Adrenal gland (tissue), 12 donors: ENCODE results near the gene DKK3. TPM values are rescaled to one million over a fixed set of nuclear protein-coding genes. Genes with fewer than 3 reads are reported as not detected.

Source experiments
- DNase-seq, 7 donors: peaks; one replicate each; pipeline ENCODE4 v3.0.0-alpha.2; 2019 to 2020
- H3K27ac ChIP-seq, 5 donors: fragments of 200-600 bp; sonication (generic) in 4 of 5; 1 replicate in 3 of 5; 2 replicates in 2 of 5; pipeline versions ENCODE4 v1.5.1 to v1.8.0; 2016 to 2020; ENCODE audit warnings: mild to moderate bottlenecking in 1 of 5
- H3K27me3 ChIP-seq: fragments of 200-600 bp; 2 replicates; pipeline ENCODE4 v1.8.0; 2021
- H3K36me3 ChIP-seq, 2 donors: fragments of 200-600 bp; replicated peaks in 1 of 2; 1 replicate in 1 of 2; 2 replicates in 1 of 2; pipeline versions ENCODE4 v1.5.1 to v1.8.0; 2018 to 2022
- H3K4me1 ChIP-seq, 2 donors: fragments of 200-600 bp; replicated peaks in 1 of 2; 1 replicate in 1 of 2; 2 replicates in 1 of 2; pipeline versions ENCODE4 v1.5.1 to v1.8.0; 2018 to 2021
- H3K4me3 ChIP-seq, 4 donors: fragments of 200-600 bp; sonication (generic) in 3 of 4; one replicate each; pipeline ENCODE4 v1.5.1; 2016 to 2018
- H3K9me3 ChIP-seq, 3 donors: fragments of 200-600 bp; sonication (generic) in 1 of 3; replicated peaks in 1 of 3; 1 replicate in 2 of 3; 2 replicates in 1 of 3; pipeline versions ENCODE4 v1.5.1 to v1.8.0; 2016 to 2021
- POLR2A ChIP-seq, 2 donors: fragments of 450-650 bp; IDR thresholded peaks; one replicate each; pipeline ENCODE4 v1.6.1; 2017; ENCODE audit warnings: antibody characterized with exemption in 2 of 2, mild to moderate bottlenecking in 2 of 2, moderate library complexity in 1 of 2
- WGBS, 4 donors: extraction: QIAGEN DNeasy Blood & Tissue Kit in 2 of 4; methylation state at CpG; one replicate each; pipeline versions ENCODE4 v1.1.5 to v1.1.7; 2013 to 2017; 5-methylcytosine and 5-hydroxymethylcytosine counted together
- intact Hi-C, 2 donors: fragments of 100-400 bp; cut with DNase I; formaldehyde crosslinking; loops; one replicate each; pipeline versions ENCODE4 v1.14.1 to v1.15.0; 2022 to 2023
- polyA plus RNA-seq, 3 donors: library from polyadenylated mRNA; stranded (reverse); fragments of 200-250 nt in 2 of 3; fragments of 350-450 nt in 1 of 3; fragmentation: Illumina TruSeq in 1 of 3; extraction: RNeasy Lipid Tissue Mini Kit (QIAGEN cat#74804) in 1 of 3; gene quantifications; one replicate each; pipeline ENCODE4 v1.2.3, GENCODE V29; 2013 to 2014
- total RNA-seq, 9 donors: library from RNA; depleted of rRNA in 4 of 9; stranded (reverse); fragments of >200 nt in 4 of 9; fragments of 120-200 nt in 1 of 9; fragmentation: NEBNext Ultra II Directional in 1 of 9; extraction: Animal tissue kit (Norgen Biotek cat#: 25700) in 1 of 9; gene quantifications; one replicate each; pipeline versions ENCODE4 v1.1.0 to v1.2.4, GENCODE V29; 2013 to 2023
- TF ChIP-seq, protein P1 (sequence below), 6 experiments: fragments of 450-650 bp in 4 of 6; fragments of 200-600 bp in 2 of 6; sonication (generic) in 1 of 6; IDR thresholded peaks; 1 replicate in 5 of 6; 2 replicates in 1 of 6; pipeline versions ENCODE4 v1.5.1 to v1.8.0; 2016 to 2021; ENCODE audit warnings: antibody characterized with exemption in 6 of 6, mild to moderate bottlenecking in 2 of 6, moderate library complexity in 1 of 6
- donor health status: healthy with polysubstance abuse.
- donor health status: Bipolar disorder and iron deficiency.
- donor health status: DM: yes; HTN: yes; CAD: no.
- donor health status: DM: no; HTN: no; CAD: no.
- donor health status: DM: no; HTN: no; CAD: no.
- donor health status: DM: yes; HTN: yes; CAD: no.

DKK3 gene
- total and polyA plus RNA-seq, 12 donors = 19.7 to 330 (median 103) TPM

DNA sequence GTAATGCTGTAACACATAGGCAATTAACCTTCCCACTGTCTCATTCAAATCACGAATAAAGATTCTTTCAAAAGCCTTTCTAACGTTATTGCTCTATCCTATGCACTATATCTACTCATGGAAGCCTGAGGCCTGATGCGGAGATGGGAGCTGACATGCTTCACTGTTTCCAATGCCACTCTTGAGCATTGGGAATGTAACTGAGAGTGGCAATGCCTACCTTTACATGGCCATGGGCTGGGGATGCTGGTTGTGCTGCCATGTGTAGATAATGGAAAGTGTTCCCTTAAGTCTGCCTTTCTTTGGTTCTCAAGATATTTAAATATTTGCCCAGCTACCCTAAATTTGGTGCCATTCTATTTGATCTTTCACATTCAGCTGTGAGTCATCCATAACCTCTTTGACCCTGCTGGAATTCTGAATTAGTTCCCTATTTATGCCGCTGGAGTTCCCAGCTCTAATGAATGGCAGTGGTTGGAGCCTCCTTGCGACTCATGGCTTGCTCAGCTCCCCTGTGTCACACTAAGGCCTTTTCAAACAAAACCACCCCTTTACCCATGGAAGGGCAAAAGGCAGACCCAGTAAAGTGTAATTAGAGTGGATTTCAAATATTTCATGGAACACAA, 21.4 kb upstream of the DKK3 start:
- DNase-seq = no peak
- intact Hi-C loops = loop anchor here in 1 of 2 donors (10.0 kb wide), 1 partner anchor 45 kb away; no protein-coding TSS in a partner anchor
- Histone ChIP-seq H3K36me3 (no peaks in the 10 kb centered on the region), H3K4me3 (no peak overlapping the region), H3K27ac (peak overlapping the region in 1 of 5 donors; percentile 68), H3K27me3 (no peaks in the 10 kb centered on the region), H3K9me3 (no peaks in the 10 kb centered on the region), H3K4me1 (peaks cover 10 to 12% of the 10 kb centered on the region in 2 donors)
- TF ChIP-seq, protein P1, sequence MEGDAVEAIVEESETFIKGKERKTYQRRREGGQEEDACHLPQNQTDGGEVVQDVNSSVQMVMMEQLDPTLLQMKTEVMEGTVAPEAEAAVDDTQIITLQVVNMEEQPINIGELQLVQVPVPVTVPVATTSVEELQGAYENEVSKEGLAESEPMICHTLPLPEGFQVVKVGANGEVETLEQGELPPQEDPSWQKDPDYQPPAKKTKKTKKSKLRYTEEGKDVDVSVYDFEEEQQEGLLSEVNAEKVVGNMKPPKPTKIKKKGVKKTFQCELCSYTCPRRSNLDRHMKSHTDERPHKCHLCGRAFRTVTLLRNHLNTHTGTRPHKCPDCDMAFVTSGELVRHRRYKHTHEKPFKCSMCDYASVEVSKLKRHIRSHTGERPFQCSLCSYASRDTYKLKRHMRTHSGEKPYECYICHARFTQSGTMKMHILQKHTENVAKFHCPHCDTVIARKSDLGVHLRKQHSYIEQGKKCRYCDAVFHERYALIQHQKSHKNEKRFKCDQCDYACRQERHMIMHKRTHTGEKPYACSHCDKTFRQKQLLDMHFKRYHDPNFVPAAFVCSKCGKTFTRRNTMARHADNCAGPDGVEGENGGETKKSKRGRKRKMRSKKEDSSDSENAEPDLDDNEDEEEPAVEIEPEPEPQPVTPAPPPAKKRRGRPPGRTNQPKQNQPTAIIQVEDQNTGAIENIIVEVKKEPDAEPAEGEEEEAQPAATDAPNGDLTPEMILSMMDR (IDR thresholded peaks at IDR 0.05) = no peak
- TF ChIP-seq POLR2A (IDR thresholded peaks at IDR 0.05) = no peak
- whole genome bisulfite sequencing, 4 donors = 74 to 78% (median 75%) methylated on average over 5 of the region's 5 CpGs

DNA sequence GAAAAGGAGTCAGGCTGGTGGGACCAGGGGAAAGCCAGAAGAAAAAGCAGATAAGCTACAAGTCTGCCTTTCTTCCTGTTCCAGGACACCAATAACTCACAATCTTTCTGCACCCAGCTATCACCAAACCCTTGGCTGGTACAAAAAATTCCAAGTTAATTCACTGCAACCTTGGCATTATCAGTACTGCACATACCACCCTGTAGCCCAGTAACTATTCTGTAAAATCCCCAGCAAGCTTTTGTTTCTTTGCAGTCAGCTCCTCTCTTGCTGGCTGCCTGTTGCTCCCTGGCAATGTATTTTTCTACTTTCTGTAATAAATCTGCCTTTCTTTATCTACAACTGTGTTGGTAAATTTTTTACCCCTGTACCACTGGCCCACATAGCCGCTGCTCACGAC, 20.7 kb upstream of the DKK3 start:
- H3K4me1 ChIP-seq = peaks cover 10 to 12% of the 10 kb centered on the region in 2 donors
- H3K36me3 ChIP-seq = no peaks in the 10 kb centered on the region
- no peak for DNase-seq
- intact Hi-C loops = no loop called here
- 51 to 72% (median 56%) methylated on average over 2 of the region's 2 CpGs for WGBS, 4 donors
- TF ChIP-seq POLR2A (IDR thresholded peaks at IDR 0.05) = no peak
- TF ChIP-seq, protein P1 (IDR thresholded peaks at IDR 0.05) = no peak
- no peak overlapping the region for H3K4me3 ChIP-seq
- no peaks in the 10 kb centered on the region for H3K9me3 ChIP-seq
- peak overlapping the region in 1 of 5 donors; percentile 68 for H3K27ac ChIP-seq
- no peaks in the 10 kb centered on the region for H3K27me3 ChIP-seq

DNA sequence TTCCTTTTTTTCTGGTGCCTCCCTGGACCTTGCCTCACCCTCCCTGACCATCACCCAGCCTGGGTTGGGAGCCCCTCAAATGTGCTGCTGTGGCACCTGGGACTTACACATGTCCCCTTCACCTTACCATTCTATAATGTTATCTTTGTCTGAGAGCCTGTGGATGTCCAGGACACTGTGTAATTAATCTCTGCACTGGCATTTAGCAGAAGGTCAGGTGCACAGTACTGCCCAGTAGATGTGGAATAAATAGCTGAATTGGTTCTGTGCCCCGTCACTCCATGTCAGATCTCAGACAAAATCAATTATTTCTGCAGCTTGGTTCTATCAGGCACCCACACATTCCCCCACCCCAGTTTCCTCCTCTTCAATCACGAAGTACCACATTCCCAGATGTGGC, 19.9 kb upstream of the DKK3 start:
- H3K27ac ChIP-seq = peak overlapping the region in 1 of 5 donors; percentile 53
- H3K27me3 ChIP-seq = no peaks in the 10 kb centered on the region
- intact Hi-C loops = no loop called here
- no peaks in the 10 kb centered on the region for H3K36me3 ChIP-seq
- TF ChIP-seq POLR2A (IDR thresholded peaks at IDR 0.05) = no peak
- TF ChIP-seq, protein P1 (IDR thresholded peaks at IDR 0.05) = no peak
- no peak overlapping the region for H3K4me3 ChIP-seq
- H3K4me1 ChIP-seq = peaks cover 10 to 12% of the 10 kb centered on the region in 2 donors
- DNase-seq = no peak
- H3K9me3 ChIP-seq = no peaks in the 10 kb centered on the region
- 65 to 73% (median 70%) methylated on average over 2 of the region's 2 CpGs for WGBS, 4 donors

DNA sequence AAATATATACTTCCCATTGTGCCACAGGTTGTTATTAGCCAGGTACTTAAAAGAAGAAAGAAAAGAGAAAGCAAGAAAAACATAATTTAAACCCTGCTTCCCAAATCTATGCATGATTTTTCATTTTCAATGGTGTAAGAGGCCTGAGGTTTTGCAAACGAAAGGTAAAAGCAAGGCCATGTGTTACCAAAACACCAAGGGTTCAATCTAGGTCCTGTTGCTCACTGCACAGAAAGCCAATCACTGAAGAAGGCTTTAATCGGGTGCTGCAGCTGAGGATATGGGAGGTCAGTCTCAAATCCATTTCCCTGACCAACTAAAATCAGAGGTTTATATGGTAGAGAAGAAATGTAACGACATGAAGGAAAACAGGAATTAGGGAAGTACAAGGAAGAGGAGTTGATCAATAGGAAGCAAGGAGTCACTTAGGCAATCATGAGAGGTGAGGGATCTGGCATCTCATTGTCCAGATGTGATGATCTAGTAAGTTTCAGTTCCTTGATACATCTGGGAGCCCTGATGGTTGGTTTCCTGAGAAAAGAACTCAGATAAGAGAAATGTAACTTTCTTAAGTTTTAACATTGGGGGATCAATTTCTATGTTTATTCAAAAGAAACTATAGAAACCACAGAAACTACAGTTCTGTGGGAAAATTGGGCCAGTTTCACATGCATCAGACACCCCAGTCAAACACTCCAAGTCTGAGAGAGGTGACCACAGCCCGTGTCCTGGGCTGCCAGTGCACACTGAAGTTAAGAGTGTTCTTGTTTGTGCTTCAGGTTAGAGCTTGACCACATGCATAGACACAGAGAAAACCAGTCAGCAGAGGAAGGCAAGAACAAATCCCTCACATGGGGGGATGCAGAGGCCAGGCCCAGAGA, 18.1 kb upstream of the DKK3 start:
- no peaks in the 10 kb centered on the region for H3K36me3 ChIP-seq
- H3K27me3 ChIP-seq = no peaks in the 10 kb centered on the region
- H3K9me3 ChIP-seq = no peaks in the 10 kb centered on the region
- peaks cover 10 to 12% of the 10 kb centered on the region in 2 donors for H3K4me1 ChIP-seq
- intact Hi-C loops = no loop called here
- H3K4me3 ChIP-seq = no peak overlapping the region
- DNase-seq = no peak
- no peak overlapping the region for H3K27ac ChIP-seq
- TF ChIP-seq POLR2A (IDR thresholded peaks at IDR 0.05) = no peak
- TF ChIP-seq, protein P1 (IDR thresholded peaks at IDR 0.05) = no peak
- 85 to 88% (median 85%) methylated on average over 4 of the region's 4 CpGs for WGBS, 4 donors
